HEK293T (cell line): ENCODE results near the gene NAGLU.

ENCODE experiments used
- ARNT ChIP-seq: fragments of 450-650 bp; IDR thresholded peaks from 2 replicates; pipeline ENCODE4 v1.6.1; 2017; ENCODE audit warnings: mild to moderate bottlenecking
- BHLHE40 ChIP-seq: fragments of 450-650 bp; IDR thresholded peaks from 2 replicates; pipeline ENCODE4 v1.6.1; 2016; ENCODE audit warnings: mild to moderate bottlenecking, moderate library complexity, borderline replicate concordance
- CTBP1 ChIP-seq: fragments of 450-650 bp; IDR thresholded peaks from 2 replicates; pipeline ENCODE4 v1.6.1; 2016; ENCODE audit warnings: borderline replicate concordance
- FOXA1 ChIP-seq: fragments of 450-650 bp; IDR thresholded peaks from 2 replicates; pipeline ENCODE4 v1.6.1; 2016; ENCODE audit warnings: mild to moderate bottlenecking
- FOXK2 ChIP-seq: fragments of 450-650 bp; IDR thresholded peaks from 2 replicates; pipeline ENCODE4 v1.6.1; 2016; ENCODE audit warnings: mild to moderate bottlenecking
- FOXM1 ChIP-seq: fragments of 450-650 bp; IDR thresholded peaks from 2 replicates; pipeline ENCODE4 v1.6.1; 2017; ENCODE audit warnings: mild to moderate bottlenecking, borderline replicate concordance
- LEF1 ChIP-seq: fragments of 450-650 bp; IDR thresholded peaks from 2 replicates; pipeline ENCODE4 v1.6.1; 2017; ENCODE audit warnings: mild to moderate bottlenecking, borderline replicate concordance
- SP1 ChIP-seq: fragments of 450-650 bp; IDR thresholded peaks from 2 replicates; pipeline ENCODE4 v1.6.1; 2017
- ZNF384 ChIP-seq: fragments of 450-650 bp; IDR thresholded peaks from 2 replicates; pipeline ENCODE4 v1.6.1; 2016

DNA sequence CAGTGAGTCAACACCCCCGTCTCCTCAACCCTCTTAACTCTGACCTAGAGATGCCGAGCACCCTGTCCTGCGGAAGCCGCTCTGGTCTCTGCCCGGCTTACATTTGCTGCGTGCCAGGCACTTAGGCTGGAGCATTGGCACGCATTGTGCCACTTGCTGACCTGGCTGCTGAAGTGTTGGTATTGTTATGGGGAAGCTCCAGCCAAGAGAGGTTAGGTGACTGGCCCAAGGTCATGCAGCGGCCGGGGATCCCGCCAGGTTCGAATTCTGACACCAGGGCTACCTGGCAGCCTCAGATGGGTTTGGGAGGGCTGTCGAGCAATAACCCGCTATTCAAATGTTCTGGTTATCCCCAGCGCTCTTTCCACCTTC lies 11.6 kb downstream of the NAGLU start:
- no peak for TF ChIP-seq FOXM1
- TF ChIP-seq CTBP1, result no peak
- no peak for TF ChIP-seq FOXA1
- no peak for TF ChIP-seq SP1
- TF ChIP-seq FOXK2, result no peak
- no peak for TF ChIP-seq ZNF384
- no peak for TF ChIP-seq ARNT
- no peak for TF ChIP-seq LEF1
- no peak for TF ChIP-seq BHLHE40
